ENCODE data around the gene TMEM164.

The TMEM164 gene

DNA sequence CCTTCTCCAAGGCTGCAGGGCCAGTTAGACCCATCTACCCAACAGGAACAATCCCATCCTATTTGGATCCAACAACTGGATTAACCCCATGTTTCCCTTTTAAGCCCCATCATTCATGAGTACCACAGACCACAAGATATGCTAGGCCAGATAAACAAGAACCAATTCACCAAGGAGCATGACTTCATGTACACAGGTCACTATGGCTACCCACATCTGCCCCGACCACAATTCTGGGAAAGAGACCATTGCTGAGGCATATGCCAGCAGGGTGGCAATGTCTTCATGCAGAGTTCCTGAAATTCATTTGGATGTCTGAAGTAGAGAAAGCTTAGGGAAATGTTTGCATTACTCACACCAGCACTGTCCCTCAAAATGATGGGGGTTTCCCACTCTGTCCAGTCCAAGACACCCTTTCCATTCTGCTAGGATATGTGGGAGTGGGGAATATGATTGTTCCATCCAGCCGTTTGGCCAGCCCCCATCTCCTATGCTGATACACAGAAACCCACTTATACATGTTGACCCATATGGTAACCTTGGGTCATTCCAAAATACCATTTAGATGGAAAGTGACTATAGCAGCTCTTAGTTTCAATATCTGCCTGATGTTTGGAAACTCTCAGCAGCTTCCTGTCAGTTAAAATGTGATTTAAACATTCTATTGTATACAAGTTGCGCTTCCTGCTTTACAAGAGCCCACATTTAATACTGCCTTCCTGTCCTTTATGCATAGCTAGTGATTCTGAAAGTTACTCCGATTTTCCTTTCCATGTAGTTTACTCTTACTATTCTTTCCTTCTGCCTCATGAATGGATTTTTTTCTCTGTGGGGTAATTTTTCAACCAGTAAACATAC lies 186.0 kb downstream of the TMEM164 start:
- FAIRE-seq (peak; percentile 63), DNase-seq (ENCODE audit: insufficient read length, low spot score) (no peak)

DNA sequence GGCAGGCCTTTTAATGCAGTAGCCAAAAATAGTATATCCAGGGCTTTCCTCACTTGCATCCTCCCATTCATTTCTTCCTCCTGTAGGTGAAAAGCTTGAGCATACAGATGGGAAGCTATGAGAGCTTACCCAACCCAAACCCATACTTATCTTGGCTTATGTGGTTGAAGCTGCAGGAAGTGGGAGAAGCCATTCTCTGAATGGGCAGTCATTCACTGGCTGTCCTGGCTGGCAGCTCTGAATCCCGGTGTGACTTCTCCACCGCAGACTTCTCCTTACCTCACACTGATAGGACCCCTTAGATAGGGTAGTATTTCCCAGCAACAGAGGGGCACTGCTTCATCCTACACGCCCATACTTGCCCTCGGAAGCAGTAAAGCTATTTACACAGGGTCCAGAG lies 189.6 kb downstream of the TMEM164 start:
- DNase-seq (ENCODE audit: insufficient read length, low spot score): no peak
- no peak for FAIRE-seq

DNA sequence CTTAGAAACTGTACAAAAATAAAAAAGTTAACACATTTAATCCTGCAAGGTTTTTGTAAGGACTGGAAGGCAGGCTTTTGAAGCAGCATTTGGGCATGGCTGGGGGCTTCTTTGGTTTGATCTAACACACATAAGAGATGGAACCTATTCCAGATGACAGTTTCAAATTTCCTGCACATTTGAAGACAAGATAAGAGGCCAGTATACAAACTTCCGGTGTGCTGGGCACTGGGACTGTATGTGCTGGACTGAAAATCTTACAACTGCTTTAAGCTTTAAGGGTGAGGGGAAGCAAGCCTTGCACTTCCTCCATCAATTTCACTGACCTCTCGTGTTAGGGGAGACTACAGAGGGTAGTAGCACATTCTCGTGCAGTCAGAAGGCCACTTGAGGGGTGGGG lies 192.1 kb downstream of the TMEM164 start:
- FAIRE-seq (no peak), DNase-seq (ENCODE audit: insufficient read length, low spot score) (no peak)

DNA sequence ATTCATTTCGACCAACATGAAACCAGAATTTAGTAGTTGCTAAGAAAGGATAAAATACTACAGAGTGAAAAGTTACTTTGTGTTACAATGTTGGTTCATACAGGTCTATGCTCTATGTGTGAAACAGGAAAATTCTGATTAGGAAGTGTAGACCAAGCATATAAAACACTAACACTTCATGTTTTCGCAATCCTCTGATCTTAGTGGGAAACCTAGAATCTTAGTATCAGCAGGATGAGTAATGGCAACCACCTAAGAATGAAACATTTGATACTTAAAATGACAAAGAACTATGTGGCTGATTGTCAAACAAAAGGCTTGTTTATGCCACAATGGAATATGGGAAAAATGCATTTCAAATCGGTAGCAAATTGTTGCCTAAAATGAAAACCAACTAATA lies 198.9 kb downstream of the TMEM164 start:
- DNase-seq (ENCODE audit: insufficient read length, low spot score) (no peak), FAIRE-seq (peak; percentile 21)

DNA sequence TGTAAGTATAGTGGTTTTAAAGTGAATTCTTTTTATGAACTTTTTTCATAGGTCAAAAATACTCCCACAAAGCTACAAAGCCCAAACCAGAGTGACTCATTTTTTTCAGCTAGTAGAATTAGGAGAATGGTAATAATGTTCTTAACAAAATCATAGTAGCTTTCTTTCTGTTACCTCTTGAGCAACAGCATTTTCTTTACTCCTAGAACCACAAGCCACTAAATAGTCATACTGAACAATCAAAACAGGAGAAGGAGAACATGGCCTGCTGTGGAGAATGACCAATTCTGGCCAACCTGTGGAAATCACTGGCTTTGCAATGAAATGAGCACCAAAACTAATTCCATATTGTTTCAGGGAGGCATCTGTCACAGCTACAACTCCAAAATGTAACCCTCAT lies 202.1 kb downstream of the TMEM164 start:
- DNase-seq (ENCODE audit: insufficient read length, low spot score): no peak
- no peak for FAIRE-seq

DNA sequence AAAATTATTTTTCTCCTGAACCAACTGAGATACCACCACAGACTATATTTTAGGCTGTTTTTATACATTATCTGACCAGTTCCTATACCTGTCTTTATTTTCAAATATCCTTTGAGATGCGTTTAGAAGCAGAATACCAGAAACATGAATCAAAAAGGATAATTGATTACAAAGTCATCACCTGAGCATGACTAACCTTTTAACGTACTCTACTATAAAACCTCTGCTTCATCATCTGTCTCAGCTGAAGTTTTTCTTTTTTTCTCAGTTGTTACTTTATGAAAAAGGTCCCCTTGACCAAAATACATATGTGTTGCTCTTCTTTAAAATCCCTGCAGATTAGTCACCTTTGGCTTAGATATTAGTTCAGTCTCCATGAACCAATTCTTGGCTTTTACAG lies 205.2 kb downstream of the TMEM164 start:
- FAIRE-seq: peak; percentile 48
- DNase-seq (ENCODE audit: insufficient read length, low spot score): no peak

DNA sequence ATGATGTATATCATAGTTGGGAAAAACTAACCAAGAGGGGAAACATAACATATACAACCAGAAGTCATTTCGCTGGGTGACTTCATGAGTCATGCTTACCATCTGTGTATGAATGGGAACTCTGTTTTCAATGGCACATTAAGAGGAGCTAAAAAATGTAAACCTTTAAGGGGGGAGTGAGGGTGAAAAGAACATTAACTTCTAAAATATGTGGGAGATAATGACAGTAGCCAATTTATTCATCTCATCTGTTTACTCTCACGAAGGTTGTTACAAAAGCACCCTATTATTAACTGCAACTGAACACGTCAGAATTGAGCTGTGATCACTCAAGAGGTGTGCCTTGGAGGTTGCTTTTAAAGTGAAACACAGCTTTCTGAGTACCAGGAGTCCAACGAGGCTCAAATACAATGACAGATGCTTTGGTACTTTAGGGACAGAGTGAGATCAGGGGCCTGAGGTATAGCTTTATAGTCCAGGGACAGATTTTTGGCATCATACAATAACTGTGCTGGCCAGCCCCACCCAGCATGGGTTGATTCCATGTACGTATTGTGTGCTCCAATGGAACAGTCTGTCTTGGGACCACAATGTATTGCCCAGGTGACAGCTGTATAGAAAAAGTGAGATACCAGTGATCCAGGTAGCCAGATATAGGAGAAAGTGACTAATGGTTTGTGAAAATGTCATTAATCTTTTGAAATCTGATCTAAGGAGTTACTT lies 207.7 kb downstream of the TMEM164 start:
- no peak for FAIRE-seq
- DNase-seq (ENCODE audit: insufficient read length, low spot score): no peak

DNA sequence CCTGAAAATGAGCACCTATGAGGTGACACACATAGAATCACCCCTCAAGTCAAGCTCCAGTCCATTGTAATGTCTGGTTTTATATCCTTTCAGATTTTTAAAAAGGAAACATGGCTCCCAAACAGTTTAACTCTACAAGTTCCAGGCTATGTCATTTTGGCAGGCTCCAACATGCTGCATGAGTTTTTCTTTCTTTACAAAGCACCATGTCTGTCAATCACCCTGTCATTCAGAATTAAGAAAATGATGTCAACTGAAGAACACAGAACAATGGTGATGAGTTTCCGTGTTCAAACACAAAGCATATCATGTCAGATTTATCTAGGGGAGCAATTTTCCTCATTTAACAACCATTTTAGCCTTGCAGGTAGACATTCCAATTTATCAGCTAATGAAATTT lies 208.4 kb downstream of the TMEM164 start:
- FAIRE-seq (no peak), DNase-seq (ENCODE audit: insufficient read length, low spot score) (no peak)

DNA sequence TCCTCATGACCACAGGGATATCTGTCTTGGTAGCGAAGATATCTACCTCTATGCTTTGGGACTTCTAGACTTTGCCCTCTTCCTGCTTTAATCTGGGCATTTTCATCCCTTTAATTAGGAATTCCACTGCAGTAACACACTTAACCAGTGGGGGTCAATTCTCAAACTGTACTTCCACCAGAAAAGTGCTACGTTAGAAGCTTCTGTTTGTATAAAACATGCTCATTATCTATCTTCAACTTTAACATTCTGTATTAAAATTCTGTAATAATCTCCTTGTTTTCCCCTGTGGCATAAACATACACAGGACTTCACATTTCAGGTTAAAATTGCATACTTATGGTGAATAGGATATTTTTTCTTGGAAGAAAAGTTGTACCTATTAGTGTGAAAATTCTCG lies 209.4 kb downstream of the TMEM164 start:
- no peak for DNase-seq (ENCODE audit: insufficient read length, low spot score)
- no peak for FAIRE-seq

DNA sequence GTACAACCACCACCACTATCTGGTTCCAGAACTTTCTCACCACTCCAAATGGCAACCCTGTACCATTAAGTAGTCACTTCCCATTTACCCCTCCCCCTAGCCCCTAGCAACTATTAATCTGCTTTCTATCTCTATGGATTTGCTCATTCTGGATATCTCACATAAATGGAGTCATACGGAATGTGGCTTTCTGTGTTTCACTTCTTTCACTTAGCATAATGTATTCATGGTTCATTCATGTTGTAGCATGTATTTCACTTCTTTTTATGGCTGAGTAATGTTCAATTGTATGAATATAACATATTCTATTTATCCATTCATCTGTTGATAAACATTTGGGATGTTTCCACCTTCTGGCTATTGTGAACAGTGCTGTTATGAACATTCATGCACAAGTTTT lies 210.3 kb downstream of the TMEM164 start:
- FAIRE-seq: no peak
- no peak for DNase-seq (ENCODE audit: insufficient read length, low spot score)

DNA sequence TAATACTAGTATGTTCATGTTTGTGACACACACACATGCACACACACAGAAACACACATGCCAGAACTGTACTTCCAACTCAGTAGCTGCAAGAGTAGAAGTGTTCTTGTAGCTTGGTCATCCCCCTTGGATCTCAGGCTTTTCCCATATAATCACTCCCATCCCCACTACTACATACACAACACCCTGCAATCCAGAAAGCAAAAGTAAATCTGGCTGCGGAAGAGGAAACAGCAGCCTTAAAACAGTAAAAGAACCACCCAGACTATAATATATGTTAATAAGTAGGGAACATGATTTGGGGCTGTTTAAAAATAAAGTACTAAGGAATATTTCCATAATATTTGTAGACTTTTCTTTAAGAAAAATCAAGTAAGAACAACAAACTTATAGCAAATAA lies 211.8 kb downstream of the TMEM164 start:
- FAIRE-seq (no peak), DNase-seq (ENCODE audit: insufficient read length, low spot score) (no peak)

DNA sequence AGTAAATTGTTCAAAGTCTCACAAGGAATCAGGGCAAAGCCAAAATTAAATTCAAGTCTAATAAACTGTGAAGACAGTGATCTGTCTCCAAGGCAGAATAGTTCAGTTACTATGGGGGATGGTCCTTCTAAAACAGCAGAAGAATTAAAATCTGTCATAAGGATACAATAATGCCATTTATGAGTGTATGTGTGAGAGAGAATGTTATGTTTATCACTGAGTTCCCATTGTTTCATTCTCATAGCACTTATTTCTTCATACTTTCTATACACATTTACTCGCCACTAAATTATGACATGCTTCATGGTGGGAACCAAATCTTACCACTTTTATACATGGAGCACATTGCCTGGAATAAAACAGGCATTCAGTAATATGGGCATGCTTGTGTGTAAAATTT lies 212.5 kb downstream of the TMEM164 start:
- FAIRE-seq (no peak), DNase-seq (ENCODE audit: insufficient read length, low spot score) (no peak)

DNA sequence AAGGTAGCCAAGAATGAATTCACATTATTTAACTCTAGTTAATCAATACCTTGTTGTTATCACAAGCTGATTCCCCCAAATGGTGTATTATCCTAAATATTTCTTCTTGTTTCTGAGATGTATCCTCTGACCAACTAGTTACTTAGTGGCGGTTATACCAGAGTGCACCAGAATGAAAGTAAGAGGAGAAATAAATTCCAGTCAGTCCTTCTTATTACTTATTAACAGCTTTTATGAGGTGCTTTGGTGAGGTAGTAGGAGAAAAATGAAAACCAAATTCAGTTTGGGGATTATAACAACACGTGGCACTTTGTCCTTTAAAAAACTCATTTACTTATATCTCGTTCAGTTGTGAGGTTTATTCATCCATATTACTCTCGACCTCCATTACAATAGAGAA lies 213.1 kb downstream of the TMEM164 start:
- FAIRE-seq (no peak), DNase-seq (ENCODE audit: insufficient read length, low spot score) (no peak)

DNA sequence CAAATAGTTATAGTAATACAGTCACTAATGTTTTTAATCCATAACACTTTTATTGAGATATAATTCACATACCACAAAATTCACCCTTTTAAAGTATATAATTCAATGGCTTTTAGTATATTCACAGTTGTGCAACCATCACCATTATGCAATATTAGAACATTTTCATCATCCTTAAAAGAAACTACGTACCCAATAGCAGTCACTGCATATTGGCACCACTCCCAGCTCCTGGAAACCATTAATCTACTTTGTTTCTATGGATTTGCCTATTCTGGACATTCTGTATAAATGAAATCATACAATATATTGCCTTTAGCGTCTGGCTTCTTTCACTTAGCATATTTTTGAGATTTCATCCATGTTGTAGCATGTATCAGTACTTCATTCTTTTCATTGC lies 215.7 kb downstream of the TMEM164 start:
- FAIRE-seq (no peak), DNase-seq (ENCODE audit: insufficient read length, low spot score) (no peak)

DNA sequence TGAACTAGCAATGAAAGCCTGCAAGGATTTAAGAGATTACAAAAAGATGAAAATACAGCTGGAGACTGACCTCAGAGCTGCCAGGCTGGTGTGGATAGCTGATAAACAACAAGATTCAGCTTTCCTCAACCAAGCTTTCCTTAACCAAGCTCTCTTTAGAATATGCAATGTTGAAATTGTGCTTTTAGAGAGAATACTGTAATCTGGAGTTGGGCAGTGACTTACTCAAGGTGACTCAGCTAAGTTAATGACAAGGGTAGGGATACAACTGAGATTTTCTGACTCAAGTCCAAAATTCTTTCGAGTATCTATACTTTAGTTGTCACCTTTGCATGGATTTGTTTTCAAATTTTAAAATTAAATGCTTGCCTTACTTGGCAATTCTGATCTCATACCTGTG lies 217.0 kb downstream of the TMEM164 start:
- peak; percentile 8 for FAIRE-seq
- DNase-seq (ENCODE audit: insufficient read length, low spot score): no peak

DNA sequence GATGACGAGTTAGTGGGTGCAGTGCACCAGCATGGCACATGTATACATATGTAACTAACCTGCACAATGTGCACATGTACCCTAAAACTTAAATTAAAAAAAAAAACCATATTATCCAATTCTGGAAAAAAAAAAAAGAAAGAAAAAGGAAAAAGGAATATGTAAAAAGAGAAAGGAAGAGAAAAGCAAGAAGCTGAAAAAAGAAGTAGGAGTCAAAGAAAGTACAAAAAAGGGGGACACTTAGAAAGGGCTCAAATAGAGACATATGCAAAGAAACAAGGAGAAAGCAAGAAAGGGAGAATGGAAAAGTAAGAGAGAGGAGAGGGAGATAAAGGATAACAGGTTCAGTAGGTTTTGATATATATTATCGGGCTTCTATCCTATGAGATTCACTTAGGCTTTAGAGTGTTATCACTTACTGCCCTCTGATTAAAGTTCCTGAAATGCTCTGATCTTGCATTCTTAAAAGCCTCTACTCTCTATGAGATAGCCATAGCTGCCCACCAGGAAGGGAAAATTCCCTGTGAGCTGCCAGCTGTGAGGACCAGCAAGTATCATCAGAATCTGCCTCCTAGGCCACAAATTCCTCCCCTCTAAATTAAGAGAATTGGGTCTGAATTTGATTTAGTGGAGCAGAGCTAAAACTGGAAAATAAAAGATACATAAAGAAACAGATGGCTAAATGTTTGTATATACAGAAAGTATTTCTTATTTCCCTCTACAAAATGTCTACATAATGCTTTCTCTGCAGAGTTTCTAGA lies 219.8 kb downstream of the TMEM164 start:
- DNase-seq (ENCODE audit: insufficient read length, low spot score): no peak
- FAIRE-seq: peak; percentile 11

DNA sequence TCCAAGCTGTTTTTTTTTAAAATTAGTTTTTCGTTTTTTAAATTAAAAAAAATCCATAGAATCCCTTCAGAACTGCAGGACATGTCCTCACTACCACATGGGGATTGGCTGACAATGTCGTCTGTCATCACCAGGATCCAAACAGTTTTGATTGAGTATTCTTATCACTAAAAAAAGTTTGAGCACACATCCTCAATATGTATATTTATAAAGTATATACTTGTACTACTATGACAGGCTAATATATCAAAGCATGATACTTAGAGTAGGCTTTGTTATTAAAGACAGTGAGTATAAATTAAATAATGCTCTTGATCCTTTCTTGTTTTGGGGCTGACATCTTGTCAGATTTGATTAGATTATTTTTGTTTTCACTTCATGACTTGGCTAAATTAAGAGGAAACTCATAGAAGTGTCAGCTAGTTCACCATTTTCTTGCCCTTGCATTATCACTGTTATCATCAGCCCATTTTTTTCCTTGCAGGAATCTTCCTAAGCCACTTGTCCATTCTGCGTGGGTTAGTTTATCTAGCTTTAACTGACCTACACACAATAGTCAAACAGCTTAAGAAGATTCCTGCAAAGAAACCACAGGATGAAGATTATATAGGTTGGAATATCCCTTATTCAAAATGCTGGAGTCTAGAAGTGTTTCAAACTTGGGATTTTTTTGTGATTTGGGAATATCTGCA lies 222.2 kb downstream of the TMEM164 start:
- FAIRE-seq: peak; percentile 71

DNA sequence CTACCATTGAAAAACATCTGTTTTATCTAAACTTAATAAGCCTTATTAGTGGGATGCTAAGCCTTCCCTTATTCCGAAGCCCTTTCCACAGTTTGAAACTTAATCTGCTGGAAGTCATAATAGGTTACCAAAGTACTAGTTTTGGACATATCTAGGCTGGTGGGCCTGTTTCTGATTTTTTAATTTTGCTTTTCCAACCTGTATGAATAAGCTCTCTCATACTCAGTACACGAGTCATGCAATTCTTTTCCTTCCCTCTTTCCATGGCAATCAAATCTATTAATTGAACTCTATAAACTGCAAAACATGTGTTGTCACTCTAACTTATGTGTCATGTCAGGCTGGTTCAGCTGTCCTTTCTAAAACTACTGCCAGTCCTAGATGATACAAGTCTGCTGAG lies 224.0 kb downstream of the TMEM164 start:
- no peak for FAIRE-seq

More for the DNA sequence above, 222.2 kb downstream of the TMEM164 start:
- DNase-seq (ENCODE audit: insufficient read length, low spot score): no peak

More for the DNA sequence above, 224.0 kb downstream of the TMEM164 start:
- DNase-seq (ENCODE audit: insufficient read length, low spot score): no peak
